OCI-LY3 (cell line): ENCODE measurements around the gene ABCG4.

Experiments
- CTCF ChIP-seq: fragments of 200-600, 300-600 bp; sonication (generic); IDR thresholded peaks from 2 replicates; pipeline ENCODE4 v1.5.1; 2014; ENCODE audit warnings: antibody characterized with exemption, low read length, low read depth
- EZH2phosphoT487 ChIP-seq: fragments of 200-600 bp; shearing (Covaris generic); IDR thresholded peaks from 2 replicates; pipeline ENCODE4 v1.6.1; 2018; ENCODE audit warnings: antibody characterized with exemption, mixed run types, low read depth

- TF ChIP-seq CTCF: no peak
- no peak for TF ChIP-seq EZH2phosphoT487
Observed at GRCh38 chr11:119193001-119193400, 44.1 kb downstream of the ABCG4 start.
